HG02642 (cell line): ENCODE data around the gene TSHZ2.
"Not testable (repeated sequence)": the region's sequence is repeated elsewhere in the genome, so short reads cannot be mapped to it uniquely, and the experiment has no call there.

Source experiments
- ATAC-seq: cut with Tn5 transposase; IDR thresholded peaks from one replicate; pipeline ENCODE4 v1.9.1; 2021; ENCODE audit warnings: mild to moderate bottlenecking; ENCODE audit not compliant: unreplicated experiment, poor library complexity

Gene TSHZ2

DNA sequence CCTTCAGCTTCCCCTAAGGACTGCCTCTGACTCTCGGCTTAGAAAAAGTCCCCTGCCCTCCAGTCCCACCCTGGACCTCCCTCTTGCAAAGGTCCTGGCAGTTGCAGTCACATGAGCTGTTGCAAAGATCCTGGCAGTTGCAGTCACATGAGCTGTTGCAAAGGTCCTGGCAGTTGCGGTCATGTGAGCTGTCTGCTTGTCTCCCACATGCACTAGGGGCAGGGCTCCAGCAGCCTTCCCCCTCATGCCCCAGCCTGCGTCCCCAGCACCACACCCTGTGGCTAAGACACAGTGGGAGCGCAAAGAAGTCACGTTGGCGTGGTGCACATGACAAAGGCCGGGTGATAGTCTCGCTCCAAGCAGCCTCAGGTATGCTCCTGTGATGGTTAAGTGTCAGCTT is 538.5 kb downstream of the TSHZ2 start:
- no peak for ATAC-seq

DNA sequence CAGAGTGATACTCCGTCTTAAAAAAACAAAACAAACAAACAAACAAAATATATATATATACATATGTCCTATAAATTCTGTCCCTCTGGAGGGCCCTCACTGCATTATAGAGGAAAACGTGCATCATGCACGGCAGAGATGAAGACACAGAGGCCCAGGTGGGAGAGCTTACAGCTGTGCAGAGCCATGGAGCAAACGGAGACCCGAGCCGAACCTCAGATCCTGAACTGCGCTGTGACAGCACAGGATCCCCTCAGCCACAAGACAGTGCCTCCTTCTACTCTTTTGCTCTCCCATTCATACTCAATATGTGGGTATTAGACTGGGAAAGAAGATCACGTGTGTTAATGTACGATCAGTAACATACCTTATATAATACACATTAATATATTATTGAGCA is 539.9 kb downstream of the TSHZ2 start:
- ATAC-seq = no peak

DNA sequence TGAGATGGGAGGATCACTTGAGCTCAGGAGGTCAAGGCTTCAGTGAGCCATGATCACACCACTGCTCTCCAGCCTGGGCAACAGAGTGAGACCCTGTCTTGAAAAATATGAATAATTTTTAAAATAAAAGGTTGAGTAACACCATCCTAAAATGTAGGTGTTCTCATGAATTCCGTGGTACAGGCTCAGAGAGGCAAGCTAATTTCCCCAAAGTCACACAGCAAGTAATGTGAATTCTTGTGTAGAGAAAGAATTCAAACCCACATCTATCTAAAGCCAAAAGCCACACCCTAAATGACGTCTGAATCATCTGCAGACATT is 541.0 kb downstream of the TSHZ2 start:
- ATAC-seq = no peak

DNA sequence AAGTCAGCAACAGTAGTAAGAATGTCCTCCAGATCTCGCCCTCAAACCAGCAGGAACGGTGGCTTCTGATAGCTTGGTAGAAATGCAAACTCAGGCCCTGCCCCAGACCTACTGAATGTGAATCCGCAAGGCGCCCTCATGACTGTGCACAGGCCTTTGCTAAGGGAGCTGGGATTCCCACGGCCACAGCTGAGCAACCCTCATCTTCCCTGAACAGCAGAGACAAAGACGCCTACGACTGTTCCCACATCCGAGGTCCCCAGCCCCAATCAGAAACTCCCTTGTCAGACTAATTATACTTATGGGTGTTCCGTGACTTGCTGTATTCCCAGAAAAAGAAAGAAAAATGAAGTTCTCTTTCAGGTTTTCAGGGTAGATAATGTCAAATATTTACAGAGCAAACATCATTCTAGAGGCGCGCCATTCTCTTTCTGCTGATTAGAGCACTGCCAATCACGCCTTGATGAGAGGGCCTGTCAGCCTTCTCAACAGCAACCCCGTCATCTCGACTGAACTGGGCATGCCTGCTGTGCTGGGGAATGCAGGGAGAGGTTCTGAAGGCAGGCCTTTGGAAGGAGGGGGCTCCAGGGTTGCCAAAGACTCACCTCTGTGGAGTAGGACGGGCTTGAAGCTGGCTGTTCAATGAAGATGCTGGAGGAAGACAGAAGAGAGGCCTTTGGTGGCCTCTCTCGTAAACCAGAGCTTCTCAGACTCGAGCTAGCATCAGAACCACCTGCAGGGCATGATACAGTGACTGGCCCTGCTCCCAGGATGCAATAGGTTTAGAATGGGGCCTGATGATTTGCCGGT is 541.5 kb downstream of the TSHZ2 start:
- no peak for ATAC-seq

DNA sequence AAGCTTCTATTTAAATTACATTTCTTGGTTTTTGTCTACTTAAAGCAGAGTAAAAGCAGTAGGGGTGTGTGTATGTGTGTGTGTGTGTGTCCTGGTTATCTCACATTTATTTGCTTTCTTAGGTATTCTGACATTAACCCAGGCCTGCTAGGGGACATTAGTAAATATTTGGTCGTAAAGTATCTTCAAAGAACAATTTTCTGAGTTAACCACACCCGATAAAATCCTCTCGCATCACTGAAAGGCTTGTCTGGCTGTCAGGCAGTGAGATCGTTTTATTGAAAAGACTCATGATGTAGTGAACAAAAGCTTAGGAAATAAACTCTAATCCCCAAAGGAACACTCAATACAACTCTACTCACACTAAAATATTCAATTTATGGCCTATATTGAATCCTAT is 543.6 kb downstream of the TSHZ2 start:
- ATAC-seq = no peak

DNA sequence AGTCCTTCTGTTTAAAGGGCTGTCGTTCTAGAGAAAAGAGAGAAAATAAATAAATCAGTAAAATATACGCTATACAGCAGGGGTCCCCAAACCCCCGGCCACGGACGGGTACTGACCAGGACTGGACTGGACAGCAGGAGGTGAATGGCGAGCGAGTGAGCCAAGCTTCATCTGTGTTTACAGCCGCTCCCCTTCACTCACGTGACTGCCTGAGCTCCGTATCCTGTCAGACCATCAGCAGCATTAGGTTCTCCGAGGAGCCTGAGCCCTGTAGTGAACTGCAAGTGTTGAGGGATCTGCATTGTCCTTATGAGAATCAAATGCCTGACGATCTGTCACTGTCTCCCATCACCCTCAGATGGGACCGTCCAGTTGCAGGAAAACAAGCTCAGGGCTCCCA is 545.0 kb downstream of the TSHZ2 start:
- ATAC-seq = no peak

DNA sequence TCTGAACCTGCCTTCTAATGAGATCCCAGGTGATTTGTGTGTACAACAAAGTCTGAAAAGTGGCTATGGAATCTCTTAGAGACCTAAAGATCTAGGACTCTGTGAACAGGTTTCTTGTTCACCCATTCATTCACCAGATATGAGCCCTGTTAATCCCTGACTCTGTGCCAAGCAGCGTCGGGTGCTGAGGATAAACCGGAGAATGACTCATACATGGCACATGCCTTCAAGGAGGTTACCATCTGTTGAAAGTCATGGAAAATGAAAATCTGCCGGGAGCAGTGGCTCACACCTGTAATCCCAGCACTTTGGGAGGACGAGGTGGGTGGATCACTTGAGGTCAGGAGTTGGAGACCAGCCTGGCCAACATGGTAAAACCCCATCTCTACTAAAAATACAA is 549.3 kb downstream of the TSHZ2 start:
- not testable (repeated sequence) for ATAC-seq

DNA sequence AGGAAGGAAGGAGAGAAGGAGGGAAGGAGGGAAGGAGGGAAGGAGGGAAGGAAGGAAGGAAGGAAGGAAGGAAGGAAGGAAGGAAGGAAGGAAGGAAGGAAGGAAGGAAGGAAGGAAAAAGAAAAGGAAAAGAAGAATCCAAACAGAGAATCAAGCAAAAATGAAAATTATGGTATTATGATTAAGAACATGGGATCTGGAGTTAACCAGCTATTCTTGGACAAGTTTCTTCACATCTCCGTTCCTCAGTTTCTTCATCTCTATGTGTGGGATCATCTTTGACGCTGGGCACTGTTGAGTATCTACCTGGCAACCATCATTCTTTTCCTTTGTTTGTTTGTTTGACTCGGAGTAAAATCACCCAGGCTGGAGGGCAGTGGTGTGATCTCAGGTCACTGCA is 549.9 kb downstream of the TSHZ2 start:
- no peak for ATAC-seq

DNA sequence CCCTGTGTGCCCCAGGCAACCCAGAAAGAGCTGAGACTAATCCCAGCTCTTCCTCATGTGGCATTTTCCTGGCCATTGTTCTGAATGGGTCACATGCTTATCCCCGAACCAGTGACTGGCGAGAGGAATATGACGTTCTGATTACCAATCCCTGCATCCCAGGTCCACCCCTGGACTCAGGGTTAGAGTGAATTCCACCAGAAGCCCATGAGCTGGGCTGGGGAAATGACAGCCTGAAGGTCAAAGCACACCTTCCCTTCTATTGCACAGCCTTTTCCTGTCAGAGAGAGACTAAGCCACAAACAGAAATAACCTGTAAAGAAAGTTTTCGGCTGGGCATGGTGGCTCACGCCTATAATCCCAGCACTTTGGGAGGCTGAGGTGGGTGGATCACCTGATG is 550.5 kb downstream of the TSHZ2 start:
- ATAC-seq = no peak

DNA sequence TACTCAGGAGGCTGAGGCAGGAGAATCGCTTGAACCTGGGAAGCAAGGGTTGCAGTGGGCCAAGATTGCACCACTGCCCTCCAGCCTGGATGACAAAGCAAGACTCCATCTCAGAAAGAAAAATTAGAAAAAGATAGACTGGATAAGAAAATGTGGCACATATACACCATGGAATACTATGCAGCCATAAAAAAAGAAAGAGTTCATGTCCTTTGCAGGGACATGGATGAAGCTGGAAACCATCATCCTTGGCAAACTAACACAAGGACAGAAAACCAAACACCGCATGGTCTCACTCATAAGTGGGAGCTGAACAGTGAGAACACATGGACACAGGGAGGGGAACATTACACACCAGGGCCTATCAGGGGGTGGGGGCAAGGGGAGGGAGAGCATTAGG is 551.5 kb downstream of the TSHZ2 start:
- not testable (repeated sequence) for ATAC-seq

DNA sequence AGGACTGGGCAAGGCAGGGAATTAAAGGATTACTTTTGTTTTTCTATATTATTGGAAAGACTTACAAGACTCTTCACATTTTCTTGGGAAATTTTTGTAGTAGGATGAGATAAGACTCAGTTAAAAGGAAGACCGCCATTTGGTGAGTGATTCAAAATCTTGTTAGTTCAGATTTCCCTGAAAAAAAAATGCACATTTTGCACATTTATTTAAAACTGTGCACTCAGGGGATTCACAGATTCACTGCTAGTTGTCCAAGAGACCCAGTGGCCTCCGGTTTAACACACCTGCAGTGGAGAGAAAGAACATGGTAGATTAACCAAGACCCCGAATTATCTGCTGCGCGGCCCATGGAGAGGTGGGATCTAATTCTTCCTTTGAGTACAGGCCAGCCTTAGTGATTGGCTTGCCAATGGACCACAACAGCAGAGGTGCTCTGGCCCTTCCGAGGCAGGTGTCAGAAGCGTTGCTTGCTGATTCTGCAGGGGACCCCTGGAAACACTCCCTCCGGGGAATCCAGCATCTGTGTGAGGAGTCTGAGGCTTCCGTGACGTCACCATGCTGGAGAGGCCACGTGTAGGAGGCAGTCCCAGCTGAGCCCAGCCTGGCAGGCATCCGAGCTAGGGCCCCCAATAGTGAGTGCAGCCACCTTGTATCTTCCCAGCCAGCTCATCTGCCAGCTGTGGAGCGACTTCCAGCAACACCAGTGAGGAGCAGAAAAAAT is 552.6 kb downstream of the TSHZ2 start:
- ATAC-seq = no peak

DNA sequence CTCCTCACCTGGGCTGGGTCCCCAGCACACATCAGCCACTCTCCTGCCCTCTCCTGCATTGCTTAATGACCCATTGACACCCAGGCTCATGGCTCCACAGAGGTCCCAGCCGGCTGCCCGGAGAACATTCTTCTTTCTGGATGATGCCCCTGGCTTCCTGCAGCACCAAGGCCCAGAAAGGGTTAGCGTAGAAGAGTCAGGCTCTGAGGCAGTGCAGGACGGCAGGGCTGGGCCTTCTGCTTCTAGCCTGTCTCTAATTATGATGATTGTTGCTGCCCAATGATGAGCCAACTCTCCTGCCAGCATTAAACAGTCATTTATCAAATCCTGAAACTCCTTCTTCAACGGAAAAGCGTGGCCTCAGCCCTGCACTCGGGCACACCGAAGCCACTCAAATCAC is 555.0 kb downstream of the TSHZ2 start:
- ATAC-seq = no peak

DNA sequence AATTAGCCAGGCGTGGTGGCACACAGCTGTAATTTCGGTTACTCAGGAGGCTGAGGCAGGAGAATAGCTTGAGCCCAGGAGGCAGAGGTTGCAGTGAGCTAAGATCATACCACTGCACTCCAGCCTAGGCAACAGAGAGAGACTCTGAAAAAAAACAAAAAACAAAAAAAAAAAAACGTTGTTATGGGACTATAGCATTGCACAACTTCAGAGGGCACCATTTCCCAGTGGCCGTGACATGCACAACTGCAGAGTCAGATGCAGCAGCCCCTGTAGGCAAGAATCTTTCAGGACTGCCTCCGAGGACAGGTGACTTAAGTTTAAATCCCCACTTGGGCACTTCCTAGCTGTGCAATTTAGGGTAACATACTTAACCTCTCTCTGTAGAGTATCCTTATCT is 557.5 kb downstream of the TSHZ2 start:
- ATAC-seq = no peak

DNA sequence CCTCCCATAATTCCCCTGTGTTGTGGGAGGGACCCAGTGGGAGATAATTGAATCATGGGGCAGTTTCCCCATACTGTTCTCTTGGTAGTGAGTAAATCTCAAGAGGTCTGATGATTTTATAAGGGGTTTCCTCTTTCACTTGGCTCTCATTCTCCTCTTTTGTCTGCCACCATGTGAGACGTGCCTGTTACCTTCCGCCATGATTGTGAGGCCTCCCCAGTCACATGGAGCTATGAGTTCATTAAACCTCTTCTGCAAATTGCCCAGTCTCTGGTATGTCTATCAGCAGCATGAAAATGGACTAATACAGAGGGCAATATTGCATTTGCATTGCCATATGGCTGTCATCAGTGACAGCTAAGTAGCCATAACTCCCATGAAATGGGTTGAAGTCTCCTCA is 558.3 kb downstream of the TSHZ2 start:
- ATAC-seq = no peak

DNA sequence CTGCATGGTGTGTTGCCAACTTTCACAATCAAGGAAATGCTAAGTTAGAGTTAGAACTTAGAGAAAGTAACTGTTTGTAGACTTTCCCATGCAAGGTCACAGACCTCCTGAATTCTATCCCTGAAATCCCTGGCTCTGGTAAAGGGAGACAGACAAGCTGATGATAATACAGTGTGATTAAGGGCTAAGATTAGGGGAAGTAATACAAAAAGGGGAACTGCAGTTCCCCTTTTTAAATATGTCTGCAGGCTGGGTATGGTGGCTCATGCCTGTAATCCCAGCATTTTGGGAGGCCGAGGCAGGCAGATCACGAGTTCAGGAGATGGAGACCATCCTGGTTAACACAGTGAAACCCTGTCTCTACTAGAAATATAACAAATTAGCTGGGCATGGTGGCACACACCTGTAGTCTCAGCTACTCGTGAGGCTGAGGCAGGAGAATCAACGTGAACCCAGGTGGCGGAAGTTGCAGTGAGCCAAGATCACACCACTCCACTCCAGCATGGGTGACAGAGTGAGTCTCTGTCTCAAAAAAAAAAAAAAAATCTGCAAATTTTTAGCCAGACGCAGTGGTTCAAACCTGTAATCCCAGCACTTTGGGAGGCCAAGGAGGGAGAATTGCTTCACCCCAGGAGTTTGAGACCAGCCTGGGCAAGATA is 560.6 kb downstream of the TSHZ2 start:
- not testable (repeated sequence) for ATAC-seq

DNA sequence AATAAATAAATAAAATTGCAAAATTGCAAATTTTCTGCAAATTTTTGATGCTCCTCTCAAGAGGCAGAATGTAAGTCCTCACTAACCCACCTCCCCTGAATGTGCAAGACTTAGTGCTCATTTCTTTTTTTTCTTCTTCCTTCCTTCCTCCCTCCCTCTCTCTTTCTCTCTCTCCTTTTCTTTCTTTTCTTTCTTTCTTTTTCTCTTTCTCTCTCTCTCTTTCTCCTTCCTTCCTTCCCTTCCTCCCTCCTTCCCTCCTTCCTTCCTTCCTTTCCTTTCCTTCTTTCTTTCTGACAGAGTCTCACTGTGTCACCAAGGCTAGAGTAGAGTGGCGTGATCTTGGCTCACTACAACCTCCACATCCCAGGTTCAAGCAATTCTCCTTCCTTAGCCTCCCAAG is 561.3 kb downstream of the TSHZ2 start:
- no peak for ATAC-seq

DNA sequence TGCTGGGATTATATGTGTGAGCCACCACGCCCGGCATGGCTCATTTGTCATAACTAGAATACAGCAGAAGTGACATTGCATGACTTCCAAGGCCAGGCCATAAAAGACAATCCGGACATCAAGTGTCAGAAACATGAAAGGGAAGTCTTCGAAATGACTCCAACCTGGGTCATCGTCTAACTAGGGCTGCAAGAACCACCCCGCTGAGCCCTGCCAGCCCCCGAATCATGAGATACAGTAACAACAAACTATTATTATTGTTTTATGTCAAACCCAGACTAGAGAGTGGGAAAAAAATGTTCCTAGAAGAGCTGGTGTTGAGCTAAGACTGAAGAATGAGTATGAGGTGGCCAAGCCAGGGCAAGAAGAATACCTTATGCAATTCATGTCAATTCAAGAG is 561.9 kb downstream of the TSHZ2 start:
- no peak for ATAC-seq

DNA sequence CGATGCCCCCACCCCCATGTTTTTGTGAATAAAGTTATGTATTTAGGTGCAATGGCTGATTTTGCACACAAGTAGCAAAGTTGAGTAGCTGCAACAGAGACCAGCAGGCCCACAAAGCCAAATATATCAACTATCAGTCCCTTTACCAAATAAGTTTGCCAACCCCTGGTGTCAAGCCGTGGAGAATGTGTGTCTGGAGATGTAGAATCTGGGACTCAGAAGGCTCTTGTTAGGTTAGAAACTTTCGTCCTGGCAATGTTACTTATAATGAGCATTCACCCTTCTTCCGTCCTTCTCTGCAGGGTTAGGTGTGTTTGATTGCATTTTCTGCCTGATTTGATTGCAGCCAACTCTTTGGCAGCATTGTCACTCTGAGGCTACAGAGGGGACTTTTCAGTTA is 563.7 kb downstream of the TSHZ2 start:
- no peak for ATAC-seq

DNA sequence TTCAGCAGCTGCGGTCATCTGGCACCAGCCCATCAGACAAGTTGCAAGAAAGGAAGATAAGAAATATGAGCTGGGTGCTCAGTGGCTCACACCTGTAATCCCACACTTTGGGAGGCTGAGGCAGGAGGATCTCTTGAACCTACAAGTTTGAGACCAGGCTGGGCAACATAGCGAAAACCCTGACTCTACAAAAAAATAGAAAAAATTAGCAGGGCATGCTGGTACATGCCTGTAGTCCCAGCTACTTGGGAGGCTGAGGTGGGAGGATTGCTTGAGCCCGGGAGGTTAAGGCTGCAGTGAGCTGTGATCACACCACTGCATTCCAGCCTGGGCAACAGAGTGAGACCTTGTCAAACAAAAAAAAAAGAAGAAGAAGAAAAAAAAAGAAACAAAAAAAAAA is 564.2 kb downstream of the TSHZ2 start:
- not testable (repeated sequence) for ATAC-seq

DNA sequence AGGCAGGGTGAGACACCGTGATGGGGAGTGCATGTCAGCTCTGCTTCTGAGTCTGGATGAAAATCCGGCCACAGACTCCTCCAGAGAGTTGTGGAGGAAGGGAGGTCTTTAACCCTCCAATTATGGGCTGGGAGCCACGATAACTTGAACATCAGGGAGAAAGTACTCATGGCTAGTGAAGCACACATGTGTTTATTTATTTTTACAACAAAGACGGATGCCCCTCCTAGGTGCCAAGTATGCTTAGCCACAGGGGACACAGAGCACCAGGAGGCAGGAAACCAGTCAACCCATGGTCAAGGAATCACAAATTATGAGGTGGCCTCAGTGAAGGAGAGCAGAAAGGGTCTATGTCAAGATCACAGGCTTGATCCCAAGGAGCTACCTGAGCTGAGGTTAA is 567.4 kb downstream of the TSHZ2 start:
- no peak for ATAC-seq
